ENCODE measurements around the gene TCEA2. TPM values are rescaled to one million over a fixed set of nuclear protein-coding genes. Genes with fewer than 3 reads are reported as not detected.
A peak's percentile ranks its signal among the peaks of the same experiment; 100 is the strongest.

TCEA2 gene
- total and polyA plus RNA-seq, 2 of the 13 experiments (the other 11 are each of a cell fraction or from before 2014, with no cell fraction given) = 28.1 to 33.7 TPM

- TF ChIP-seq ZNF687 (CRISPR knock-in tag; IDR thresholded peaks at IDR 0.05) (0 out of 2 replicates have a peak, but pooled peaks have one; percentile 1), ZMYM3 (CRISPR knock-in tag; IDR thresholded peaks at IDR 0.05) (peak; percentile 65), ZFP36 (IDR thresholded peaks at IDR 0.05; ENCODE audit: borderline replicate concordance, low read depth, low read length, partially characterized antibody) (peak; percentile 70), SNAPC4 (CRISPR knock-in tag; IDR thresholded peaks at IDR 0.05) (no peak), SCMH1 (CRISPR knock-in tag; IDR thresholded peaks at IDR 0.05; ENCODE audit: borderline replicate concordance) (no peak), ARNT2 (CRISPR knock-in tag; IDR thresholded peaks at IDR 0.05; ENCODE audit: low read depth) (no peak)
These were observed 49.9 kb downstream of the TCEA2 start (continued) for GRCh38 chr20:64112691-64113443.
